Iris pigment epithelial cell (primary cell): Measurements from ENCODE around the gene FAM186B.

Experiments
- DNase-seq: peaks from one replicate; pipeline ENCODE4 v3.0.0-alpha.2; 2011; ENCODE audit warnings: low read depth

Gene FAM186B

GRCh38 chr12:49609059-49609874, 3.8 kb upstream of the FAM186B start:
- DNase-seq, result no peak

GRCh38 chr12:49604856-49605255, 583 bp downstream of the FAM186B start:
- no peak for DNase-seq

GRCh38 chr12:49603721-49604120, 1.7 kb downstream of the FAM186B start:
- DNase-seq, result no peak

GRCh38 chr12:49599961-49600360, 5.5 kb downstream of the FAM186B start:
- no peak for DNase-seq

GRCh38 chr12:49598527-49598926, 6.9 kb downstream of the FAM186B start:
- no peak for DNase-seq

GRCh38 chr12:49588721-49589516, 16.5 kb downstream of the FAM186B start:
- DNase-seq, result no peak

GRCh38 chr12:49588281-49588680, 17.2 kb downstream of the FAM186B start:
- DNase-seq, result no peak

- DNase-seq, result no peak
Measured at GRCh38 chr12:49587174-49587908, 18.1 kb downstream of the FAM186B start.

GRCh38 chr12:49585477-49586459, 19.7 kb downstream of the FAM186B start:
- DNase-seq, result no peak

- no peak for DNase-seq
Measured at GRCh38 chr12:49584591-49584990, 20.8 kb downstream of the FAM186B start.

GRCh38 chr12:49583366-49584094, 21.9 kb downstream of the FAM186B start:
- DNase-seq, result peak; percentile 15

- peak; percentile 34 for DNase-seq
Measured at GRCh38 chr12:49582850-49583249, 22.6 kb downstream of the FAM186B start.

- DNase-seq, result no peak
Measured at GRCh38 chr12:49582201-49582600, 23.2 kb downstream of the FAM186B start.

- DNase-seq, result peak; percentile 75
Measured at GRCh38 chr12:49580572-49581535, 24.6 kb downstream of the FAM186B start.

GRCh38 chr12:49578471-49579112, 26.8 kb downstream of the FAM186B start:
- no peak for DNase-seq

- DNase-seq, result no peak
Measured at GRCh38 chr12:49577589-49578315, 27.7 kb downstream of the FAM186B start.

- DNase-seq, result no peak
Measured at GRCh38 chr12:49568442-49569162, 36.8 kb downstream of the FAM186B start.
